Stimulated activated CD4-positive, alpha-beta T cell treated with anti-CD3 and anti-CD28 coated beads, Interleukin-1b, Interleukin-23, amount 100 ng/mL, for 24 hours (primary cell): ENCODE data around the gene SLC26A3.
"Not testable (repeated sequence)": the region's sequence is repeated elsewhere in the genome, so short reads cannot be mapped to it uniquely, and the experiment has no call there.

Experiments
- DNase-seq, 4 experiments: peaks; one replicate each; pipeline ENCODE4 v3.0.0-alpha.2; 2020; ENCODE audit warnings: low read depth in 4 of 4, low spot score in 1 of 4

SLC26A3 gene

GRCh38 chr7:107803009-107803610, at the start of gene SLC26A3:
SLC26A3 (minus strand) TSS chr7:107803223; CDS start chr7:107794509, 8,714 bp downstream.
- DNase-seq = no peak

- DNase-seq = no peak
Observed at GRCh38 chr7:107850643-107851042, 47.6 kb upstream of the SLC26A3 start.

GRCh38 chr7:107850216-107850615, 47.2 kb upstream of the SLC26A3 start:
- no peak for DNase-seq

GRCh38 chr7:107848211-107848610, 45.2 kb upstream of the SLC26A3 start:
- DNase-seq = not testable (repeated sequence)

- not testable (repeated sequence) for DNase-seq
Observed at GRCh38 chr7:107847836-107848175, 44.8 kb upstream of the SLC26A3 start.

GRCh38 chr7:107847168-107847835, 44.3 kb upstream of the SLC26A3 start:
- no peak for DNase-seq

- DNase-seq = no peak
Observed at GRCh38 chr7:107846324-107846723, 43.3 kb upstream of the SLC26A3 start.

GRCh38 chr7:107843184-107843583, 40.2 kb upstream of the SLC26A3 start:
- no peak for DNase-seq

GRCh38 chr7:107842213-107842612, 39.2 kb upstream of the SLC26A3 start:
- DNase-seq = no peak

GRCh38 chr7:107838816-107839565, 36.0 kb upstream of the SLC26A3 start:
- no peak for DNase-seq

- no peak for DNase-seq
Observed at GRCh38 chr7:107838024-107838601, 35.1 kb upstream of the SLC26A3 start.

GRCh38 chr7:107837145-107837512, 34.1 kb upstream of the SLC26A3 start:
- DNase-seq = no peak

GRCh38 chr7:107836237-107837144, 33.5 kb upstream of the SLC26A3 start:
- DNase-seq = no peak

- no peak for DNase-seq
Observed at GRCh38 chr7:107834401-107834800, 31.4 kb upstream of the SLC26A3 start.

- DNase-seq = no peak
Observed at GRCh38 chr7:107833684-107834106, 30.7 kb upstream of the SLC26A3 start.

GRCh38 chr7:107830420-107830819, 27.4 kb upstream of the SLC26A3 start:
- DNase-seq = no peak

- DNase-seq = no peak
Observed at GRCh38 chr7:107828540-107828939, 25.5 kb upstream of the SLC26A3 start.

- DNase-seq = no peak
Observed at GRCh38 chr7:107827501-107827900, 24.5 kb upstream of the SLC26A3 start.

GRCh38 chr7:107826451-107826850, 23.4 kb upstream of the SLC26A3 start:
- no peak for DNase-seq

- no peak for DNase-seq
Observed at GRCh38 chr7:107824858-107825257, 21.8 kb upstream of the SLC26A3 start.

GRCh38 chr7:107818622-107819021, 15.6 kb upstream of the SLC26A3 start:
- no peak for DNase-seq
